Pons (tissue), 1 donor: ENCODE measurements around the gene PLBD1.

ENCODE experiments used
- DNase-seq: peaks from one replicate; pipeline ENCODE4 v3.0.0-alpha.2; 2016; ENCODE audit warnings: low spot score

Gene PLBD1

DNA sequence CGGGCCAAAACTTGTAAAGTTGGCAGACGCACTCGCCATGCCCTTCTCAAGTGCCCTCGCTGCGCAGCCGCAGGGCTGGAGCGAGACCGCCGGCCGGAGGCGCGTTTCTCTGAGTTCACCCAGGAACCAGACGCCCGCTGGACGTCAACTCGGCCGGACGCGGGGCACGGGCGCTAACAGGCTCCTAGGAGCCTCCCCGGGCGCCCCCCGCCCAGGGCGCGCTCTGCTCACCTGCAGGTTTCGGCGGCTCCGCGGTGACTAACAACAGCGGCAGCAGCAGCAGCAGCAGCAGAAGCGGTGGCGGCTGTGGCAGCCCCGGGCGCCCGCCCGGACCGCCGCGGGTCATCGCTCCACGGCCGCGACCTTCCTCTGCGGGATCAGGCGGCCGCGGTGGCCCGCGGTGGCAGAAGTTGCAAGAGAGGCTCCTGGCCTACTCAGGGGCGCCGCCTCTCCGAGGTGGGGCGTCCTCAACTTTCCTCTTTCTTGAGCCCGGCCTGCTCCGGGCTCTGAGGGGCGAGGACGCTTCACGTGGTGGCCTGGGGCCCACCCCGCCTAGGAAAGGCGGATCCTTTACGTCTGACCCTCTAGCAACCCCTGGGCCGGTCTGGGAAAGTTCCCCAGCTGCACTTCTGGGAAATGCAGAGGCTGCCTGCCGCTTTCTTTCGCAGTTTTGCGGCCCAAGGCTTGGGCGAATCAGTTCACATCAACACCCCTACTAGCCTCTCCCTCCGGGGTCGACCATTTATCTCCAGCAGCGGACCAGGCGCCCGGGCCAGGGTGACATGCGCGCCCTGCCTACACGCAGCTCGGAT lies at the start of gene PLBD1:
TSS of gene PLBD1 (minus strand) at position 533 of the 812 bp plus-strand sequence. CDS start at position 346, 187 bp downstream.
- DNase-seq, result peak; percentile 33

DNA sequence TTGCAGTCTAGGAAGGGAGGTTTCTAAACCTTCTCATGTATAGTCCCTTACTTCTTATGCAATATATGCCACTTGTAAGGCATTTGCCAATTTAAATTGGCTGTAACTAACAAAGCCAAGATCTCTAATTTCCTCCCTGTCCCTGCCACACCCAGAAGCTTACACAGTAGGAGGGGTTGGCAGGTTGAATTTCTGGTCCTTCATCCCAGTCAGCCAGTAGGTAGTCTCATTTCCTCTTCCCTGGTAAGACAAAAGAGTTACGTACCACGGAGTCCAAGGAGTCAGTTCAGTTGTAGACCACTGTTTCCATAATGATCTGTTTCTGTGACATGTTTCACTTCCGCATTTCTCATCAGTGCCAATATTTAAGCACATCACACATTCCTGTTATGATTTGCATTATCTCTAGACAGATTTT lies 47.0 kb upstream of the PLBD1 start:
- DNase-seq, result peak; percentile 37

DNA sequence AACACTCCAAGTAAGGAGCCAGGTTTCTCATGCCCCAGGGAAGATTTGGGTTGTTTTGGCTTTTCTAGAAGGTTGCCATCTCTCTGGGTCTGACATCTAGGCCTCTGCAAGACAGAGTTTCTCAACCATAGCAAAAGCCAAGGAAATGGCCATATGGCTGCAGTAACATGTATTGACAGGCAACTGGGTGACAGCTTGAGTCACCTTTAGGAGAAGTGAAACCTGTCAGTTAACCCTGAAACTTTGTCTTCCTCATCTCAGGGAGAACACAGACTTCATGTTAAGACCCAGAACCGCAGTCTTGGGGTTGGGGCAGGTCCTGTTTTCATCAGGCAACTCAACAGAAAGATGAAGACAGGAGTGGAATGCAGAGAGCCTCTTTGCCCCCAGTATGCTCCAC lies 46.0 kb upstream of the PLBD1 start:
- DNase-seq, result peak; percentile 57

DNA sequence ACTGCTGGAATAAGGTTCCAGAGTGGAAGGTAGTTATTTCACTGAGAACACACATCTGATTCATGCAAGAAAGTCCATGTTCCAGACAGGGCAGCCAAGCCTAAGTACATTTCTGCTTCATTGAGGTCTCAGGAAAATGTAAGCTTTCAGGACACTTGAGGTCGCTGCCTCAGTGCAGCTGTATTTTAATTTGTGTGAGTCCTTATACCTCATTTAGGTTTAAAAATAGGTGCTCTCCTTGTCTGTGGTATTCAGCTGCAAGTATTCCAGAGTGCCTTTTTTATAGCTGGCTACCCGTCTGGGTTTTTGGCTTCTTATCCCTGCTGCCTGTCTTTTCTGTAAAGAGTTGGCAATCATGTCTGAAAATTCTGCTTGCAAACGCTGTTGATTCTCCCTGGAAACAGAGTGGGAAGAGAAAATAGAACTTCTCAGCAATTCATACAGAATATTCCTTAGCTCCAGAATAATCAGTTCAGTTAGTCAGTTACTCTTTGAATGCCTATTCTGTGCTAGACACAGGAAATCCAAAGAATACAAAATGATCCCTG lies 45.3 kb upstream of the PLBD1 start:
- peak; percentile 19 for DNase-seq

DNA sequence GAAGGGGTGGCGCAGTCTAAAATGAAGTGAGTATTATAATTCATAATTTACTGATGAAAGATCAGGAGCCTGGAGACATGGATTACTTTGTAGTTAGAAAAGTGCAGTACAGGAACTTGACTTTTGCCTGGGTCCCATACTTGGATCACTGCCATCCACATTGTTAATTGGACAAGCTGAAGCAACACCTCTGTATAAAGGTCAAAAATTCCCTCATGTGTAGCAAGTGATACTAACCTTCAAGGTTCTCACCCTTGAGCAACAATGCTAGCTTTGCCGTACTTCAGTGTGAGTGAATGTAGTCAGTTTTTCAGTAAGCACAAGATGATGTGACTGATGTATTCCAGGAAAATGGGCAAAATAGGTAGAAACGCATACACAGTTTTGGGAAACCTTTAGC lies 44.6 kb upstream of the PLBD1 start:
- DNase-seq, result no peak

GRCh38 chr12:14611640-14612203 lies 44.0 kb upstream of the PLBD1 start:
- no peak for DNase-seq

GRCh38 chr12:14607568-14607967 lies 39.9 kb upstream of the PLBD1 start:
- DNase-seq, result no peak

DNA sequence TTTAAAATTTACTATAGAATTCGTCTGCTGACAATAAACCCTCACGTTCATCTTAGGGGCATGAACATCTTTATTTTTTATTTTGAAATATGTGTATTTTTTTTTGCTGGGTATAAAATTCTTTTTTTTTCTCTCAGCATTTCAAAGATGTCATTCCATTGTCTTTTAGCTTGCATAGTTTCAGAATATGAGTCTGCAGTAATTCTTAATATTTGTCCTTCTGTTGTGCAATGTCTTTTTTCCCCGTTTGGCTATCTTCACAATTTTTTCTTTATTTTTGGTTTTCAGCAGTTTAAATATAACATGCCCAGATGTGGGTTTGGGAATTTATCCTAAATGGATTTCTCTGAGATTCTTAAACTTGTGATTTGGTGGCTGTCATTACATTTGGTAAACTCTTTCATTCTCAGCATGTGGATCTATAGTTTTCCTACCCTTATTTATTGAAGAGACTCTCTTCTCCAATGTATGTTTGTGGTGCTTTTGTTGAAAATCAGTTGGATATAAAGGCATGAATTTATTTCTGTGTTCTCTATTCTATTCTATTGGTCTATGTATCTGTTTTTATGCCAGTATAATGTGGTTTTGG lies 37.8 kb upstream of the PLBD1 start:
- no peak for DNase-seq

GRCh38 chr12:14601692-14602478 lies 34.2 kb upstream of the PLBD1 start:
- DNase-seq, result no peak

GRCh38 chr12:14597480-14597879 lies 29.8 kb upstream of the PLBD1 start:
- DNase-seq, result no peak

GRCh38 chr12:14591719-14592118 lies 24.0 kb upstream of the PLBD1 start:
- no peak for DNase-seq

- DNase-seq, result no peak
Measured at GRCh38 chr12:14589169-14590004, 21.7 kb upstream of the PLBD1 start.

- no peak for DNase-seq
Measured at GRCh38 chr12:14588571-14588970, 20.9 kb upstream of the PLBD1 start.

DNA sequence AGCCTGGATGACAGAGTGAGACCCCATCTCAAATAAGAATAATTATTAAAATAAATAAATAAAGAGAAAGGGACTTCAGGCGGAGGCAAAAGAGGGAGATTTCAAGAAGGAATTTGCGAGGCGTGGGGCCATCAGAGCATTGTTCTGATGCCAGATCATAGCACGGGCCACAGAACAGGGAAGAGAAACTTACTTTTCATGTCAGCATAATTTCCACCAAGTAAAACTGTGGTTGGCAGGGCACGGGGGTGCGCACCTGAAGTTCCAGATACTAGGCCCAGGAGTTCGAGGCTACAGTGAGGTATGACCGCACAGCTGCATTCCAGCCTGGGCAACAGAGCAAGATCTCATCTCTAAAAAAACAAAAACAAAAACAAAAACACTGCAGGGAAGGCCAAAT lies 11.0 kb upstream of the PLBD1 start:
- no peak for DNase-seq

DNA sequence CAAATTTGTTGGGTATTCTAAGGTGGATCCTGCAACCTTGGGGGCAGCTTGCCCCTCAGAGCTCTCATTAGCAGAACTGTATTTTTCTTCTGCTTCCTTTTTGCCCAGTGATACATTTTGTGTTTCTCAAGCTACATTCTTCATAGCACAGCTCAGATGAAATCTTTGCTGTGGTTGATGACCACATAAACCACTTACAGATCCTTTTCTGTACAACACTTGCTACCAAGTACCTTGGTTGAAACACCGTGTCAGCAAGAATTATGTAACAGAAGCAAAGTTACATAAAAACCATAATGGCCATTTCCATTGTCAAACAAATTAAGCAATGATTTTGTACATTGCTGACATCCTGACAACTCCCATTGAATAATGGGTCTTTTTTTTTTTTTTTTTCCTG lies 9.7 kb upstream of the PLBD1 start:
- no peak for DNase-seq

DNA sequence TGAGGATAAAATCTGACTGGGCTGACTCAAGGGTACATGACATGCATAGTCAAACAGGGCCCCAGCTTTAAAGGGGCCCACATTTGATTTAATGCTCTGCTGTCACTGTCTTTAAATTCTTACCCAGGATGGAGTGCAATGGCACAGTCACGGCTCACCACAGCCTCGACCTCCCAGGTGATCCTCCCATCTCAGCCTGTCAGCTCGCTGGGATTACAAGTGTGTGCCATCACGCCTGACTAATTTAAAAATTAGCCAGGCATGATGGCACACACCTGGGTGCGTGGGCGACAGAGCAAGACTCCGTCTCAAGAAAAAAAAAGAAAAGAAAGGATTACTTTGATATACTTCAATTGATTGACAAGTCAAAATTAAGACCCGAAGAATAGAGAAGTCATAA lies 9.2 kb upstream of the PLBD1 start:
- DNase-seq, result no peak

GRCh38 chr12:14575585-14575984 lies 7.9 kb upstream of the PLBD1 start:
- DNase-seq, result no peak

- DNase-seq, result no peak
Measured at GRCh38 chr12:14573118-14573517, 5.4 kb upstream of the PLBD1 start.

DNA sequence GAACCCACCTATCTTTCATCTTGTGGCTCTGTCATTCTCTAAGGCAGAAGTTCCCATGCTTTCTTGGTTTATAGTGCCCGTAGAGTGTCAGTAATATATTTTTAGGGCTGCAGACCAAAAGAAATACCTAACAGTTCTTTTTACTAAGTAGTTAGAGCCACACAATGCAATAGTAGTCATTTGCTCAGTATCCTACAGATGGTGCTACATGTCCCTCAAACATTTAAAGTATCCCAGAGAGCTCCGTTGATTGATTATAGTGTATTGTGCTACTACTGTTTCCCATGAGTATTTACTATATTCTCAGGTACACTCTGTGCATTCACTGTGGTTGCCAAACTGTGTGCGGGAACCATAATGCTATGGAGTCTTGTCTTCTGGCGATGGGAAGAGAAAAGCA lies 4.7 kb upstream of the PLBD1 start:
- no peak for DNase-seq

DNA sequence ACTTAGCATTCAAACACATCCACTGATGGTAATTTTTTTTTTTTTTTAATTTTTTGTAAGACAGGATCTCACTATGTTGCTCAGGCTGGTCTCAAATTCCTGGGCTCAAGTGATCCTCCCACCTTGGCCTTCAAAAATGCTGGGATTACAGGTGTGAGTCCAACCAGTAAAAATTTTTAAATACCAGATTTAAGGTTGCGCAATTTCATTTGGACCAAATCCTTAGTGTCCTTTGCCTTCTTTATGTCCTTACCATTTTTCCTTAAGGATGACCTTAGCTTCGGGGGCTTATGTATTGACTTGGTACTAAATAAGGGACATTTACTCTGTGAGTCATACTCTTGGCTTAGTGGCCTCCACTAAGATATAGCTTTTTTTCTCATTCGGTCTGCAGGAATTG lies 4.1 kb upstream of the PLBD1 start:
- no peak for DNase-seq

DNA sequence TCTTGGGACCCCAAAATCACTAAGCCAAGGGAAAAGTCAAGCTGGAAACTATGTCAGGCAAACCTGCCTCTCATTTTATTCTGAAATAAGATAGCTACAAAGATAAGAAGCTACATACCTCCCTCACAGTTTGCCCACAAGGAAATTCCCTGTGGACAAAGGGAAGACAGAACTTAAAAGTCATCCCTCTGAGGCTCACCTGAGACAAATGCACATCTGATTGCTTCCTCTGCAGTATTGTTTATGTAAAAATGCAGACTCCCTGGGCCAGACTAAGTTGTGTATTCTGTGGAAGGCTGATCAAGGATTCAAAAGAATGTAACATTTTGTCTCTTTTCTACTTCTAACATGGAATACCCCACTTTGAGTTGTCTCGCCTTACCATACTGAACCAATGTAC lies 2.5 kb upstream of the PLBD1 start:
- DNase-seq, result no peak
